Thymus (tissue), 11 donors: ENCODE results near the gene FRAS1. TPM values are rescaled to one million over a fixed set of nuclear protein-coding genes. Genes with fewer than 3 reads are reported as not detected.

Experiments used
- DNase-seq, 9 donors: peaks; one replicate each; pipeline ENCODE4 v3.0.0-alpha.2; 2013; ENCODE audit warnings: low spot score in 9 of 9, low read depth in 6 of 9, missing footprints in 1 of 9
- H3K27ac ChIP-seq, 2 donors: one replicate each; pipeline ENCODE4 v1.5.1; 2013; ENCODE audit warnings: control low read depth in 1 of 2, low read depth in 1 of 2, low read length in 1 of 2, mild to moderate bottlenecking in 1 of 2, moderate library complexity in 1 of 2
- H3K27me3 ChIP-seq, 2 donors: one replicate each; pipeline ENCODE4 v1.5.1; 2013; ENCODE audit warnings: low read length in 1 of 2; ENCODE audit not compliant: control insufficient read depth in 2 of 2, insufficient read depth in 1 of 2
- H3K36me3 ChIP-seq, 2 donors: one replicate each; pipeline ENCODE4 v1.5.1; 2013; ENCODE audit warnings: low read length in 1 of 2, mild to moderate bottlenecking in 1 of 2, moderate library complexity in 1 of 2; ENCODE audit not compliant: control insufficient read depth in 2 of 2, insufficient read depth in 2 of 2
- H3K4me1 ChIP-seq, 2 donors: one replicate each; pipeline ENCODE4 v1.5.1; 2013; ENCODE audit warnings: low read length in 2 of 2; ENCODE audit not compliant: control insufficient read depth in 2 of 2, insufficient read depth in 2 of 2
- H3K4me3 ChIP-seq, 2 donors: one replicate each; pipeline ENCODE4 v1.5.1; 2013; ENCODE audit warnings: low read length in 2 of 2, control low read depth in 1 of 2, mild to moderate bottlenecking in 1 of 2
- H3K9me3 ChIP-seq, 2 donors: one replicate each; pipeline ENCODE4 v1.5.1; 2013; ENCODE audit warnings: low read length in 1 of 2, mild to moderate bottlenecking in 1 of 2; ENCODE audit not compliant: control insufficient read depth in 2 of 2, insufficient read depth in 1 of 2
- WGBS: extraction: QIAGEN DNeasy Blood & Tissue Kit; methylation state at CpG from one replicate; pipeline ENCODE4 v1.1.7; 2013; 5-methylcytosine and 5-hydroxymethylcytosine counted together
- polyA plus RNA-seq: library from polyadenylated mRNA; stranded (reverse); fragments of 200-250 nt; gene quantifications from one replicate; pipeline ENCODE4 v1.2.3, GENCODE V29; 2013
- total RNA-seq: library from RNA; stranded (reverse); fragments of 120-200 nt; gene quantifications from one replicate; pipeline ENCODE4 v1.2.4, GENCODE V29; 2013
- donor health status: healthy.

Gene FRAS1
- total and polyA plus RNA-seq, 2 donors, result 1.0 to 1.6 TPM

DNA sequence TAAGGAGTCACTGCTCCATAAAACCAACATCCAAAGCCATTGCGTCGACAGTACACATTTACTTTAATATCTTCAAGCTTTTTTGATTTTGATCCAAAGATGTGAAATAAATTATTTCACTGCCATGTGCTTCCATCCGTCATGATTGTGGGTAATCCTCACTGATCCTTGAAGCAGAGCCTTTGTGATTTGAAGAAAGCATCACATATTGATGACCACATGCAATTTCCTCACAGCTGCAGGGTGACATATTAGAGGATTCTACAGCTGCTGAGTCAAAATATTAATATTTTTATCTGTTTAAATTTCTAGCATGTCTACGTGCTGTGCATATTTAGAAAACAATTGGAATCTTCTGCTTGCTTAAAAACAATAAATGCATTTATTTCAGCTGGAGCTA lies 297.7 kb downstream of the FRAS1 start:
- no peaks in the 10 kb centered on the region for H3K36me3 ChIP-seq
- 96% methylated on average over 4 of the region's 4 CpGs for WGBS
- DNase-seq, result no peak
- no peaks in the 10 kb centered on the region for H3K9me3 ChIP-seq
- no peak overlapping the region for H3K27ac ChIP-seq
- no peaks in the 10 kb centered on the region for H3K27me3 ChIP-seq
- no peaks in the 10 kb centered on the region for H3K4me1 ChIP-seq
- H3K4me3 ChIP-seq, result no peak overlapping the region

GRCh38 chr4:78355306-78355705 lies 298.2 kb downstream of the FRAS1 start:
- Histone ChIP-seq H3K36me3 (no peaks in the 10 kb centered on the region), H3K27ac (no peak overlapping the region), H3K9me3 (no peaks in the 10 kb centered on the region), H3K4me1 (no peaks in the 10 kb centered on the region), H3K27me3 (no peaks in the 10 kb centered on the region), H3K4me3 (no peak overlapping the region)
- WGBS, result 98% methylated on average over 3 of the region's 3 CpGs
- no peak for DNase-seq

- H3K9me3 ChIP-seq, result no peaks in the 10 kb centered on the region
- H3K4me3 ChIP-seq, result no peak overlapping the region
- no peak for DNase-seq
- H3K36me3 ChIP-seq, result no peaks in the 10 kb centered on the region
- WGBS, result 90% methylated on average over 2 of the region's 2 CpGs
- H3K27ac ChIP-seq, result no peak overlapping the region
- no peaks in the 10 kb centered on the region for H3K4me1 ChIP-seq
- no peaks in the 10 kb centered on the region for H3K27me3 ChIP-seq
Observed at GRCh38 chr4:78356251-78356786, 299.2 kb downstream of the FRAS1 start.

GRCh38 chr4:78357122-78357521 lies 300.0 kb downstream of the FRAS1 start:
- no peak overlapping the region for H3K4me3 ChIP-seq
- H3K9me3 ChIP-seq, result no peaks in the 10 kb centered on the region
- WGBS, result 89% methylated on average over 1 of the region's 1 CpG
- no peak overlapping the region for H3K27ac ChIP-seq
- H3K27me3 ChIP-seq, result no peaks in the 10 kb centered on the region
- DNase-seq, result no peak
- H3K4me1 ChIP-seq, result no peaks in the 10 kb centered on the region
- no peaks in the 10 kb centered on the region for H3K36me3 ChIP-seq

DNA sequence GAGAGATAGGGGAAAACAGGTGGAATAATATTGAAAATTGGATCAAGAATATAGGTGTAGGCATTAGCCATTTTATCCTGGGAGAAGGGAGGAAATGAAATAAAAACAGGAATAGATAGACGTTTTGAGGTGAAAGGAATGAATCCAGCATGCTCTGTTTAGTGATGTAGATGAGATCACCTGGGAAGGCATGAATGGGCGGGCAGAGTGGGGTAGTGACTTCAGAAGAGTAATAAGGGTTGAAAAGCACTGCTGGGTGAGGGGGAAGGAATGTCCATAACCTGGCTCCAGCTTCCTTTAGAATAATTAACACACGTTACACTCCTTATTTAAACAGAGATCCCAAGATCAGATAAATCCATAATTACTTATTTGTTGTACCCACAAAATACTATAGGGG lies 303.3 kb downstream of the FRAS1 start:
- H3K36me3 ChIP-seq, result no peaks in the 10 kb centered on the region

GRCh38 chr4:78361621-78362120 lies 304.5 kb downstream of the FRAS1 start:
- Histone ChIP-seq H3K4me3 (no peak overlapping the region), H3K27me3 (no peaks in the 10 kb centered on the region), H3K27ac (no peak overlapping the region), H3K4me1 (no peaks in the 10 kb centered on the region), H3K36me3 (no peaks in the 10 kb centered on the region), H3K9me3 (no peaks in the 10 kb centered on the region)
- 75% methylated on average over 4 of the region's 4 CpGs for WGBS
- DNase-seq, result no peak

More for the DNA sequence above, 303.3 kb downstream of the FRAS1 start:
- no peaks in the 10 kb centered on the region for H3K4me1 ChIP-seq
- no peaks in the 10 kb centered on the region for H3K27me3 ChIP-seq
- H3K9me3 ChIP-seq, result no peaks in the 10 kb centered on the region
- no peak overlapping the region for H3K4me3 ChIP-seq
- DNase-seq, result no peak
- no peak overlapping the region for H3K27ac ChIP-seq
- WGBS, result 69% methylated on average over 3 of the region's 3 CpGs

GRCh38 chr4:78362310-78362709 lies 305.2 kb downstream of the FRAS1 start:
- Histone ChIP-seq H3K9me3 (no peaks in the 10 kb centered on the region), H3K36me3 (no peaks in the 10 kb centered on the region), H3K4me3 (no peak overlapping the region), H3K27ac (no peak overlapping the region), H3K27me3 (no peaks in the 10 kb centered on the region), H3K4me1 (no peaks in the 10 kb centered on the region)
- WGBS, result 99% methylated on average over 6 of the region's 6 CpGs
- DNase-seq, result no peak

DNA sequence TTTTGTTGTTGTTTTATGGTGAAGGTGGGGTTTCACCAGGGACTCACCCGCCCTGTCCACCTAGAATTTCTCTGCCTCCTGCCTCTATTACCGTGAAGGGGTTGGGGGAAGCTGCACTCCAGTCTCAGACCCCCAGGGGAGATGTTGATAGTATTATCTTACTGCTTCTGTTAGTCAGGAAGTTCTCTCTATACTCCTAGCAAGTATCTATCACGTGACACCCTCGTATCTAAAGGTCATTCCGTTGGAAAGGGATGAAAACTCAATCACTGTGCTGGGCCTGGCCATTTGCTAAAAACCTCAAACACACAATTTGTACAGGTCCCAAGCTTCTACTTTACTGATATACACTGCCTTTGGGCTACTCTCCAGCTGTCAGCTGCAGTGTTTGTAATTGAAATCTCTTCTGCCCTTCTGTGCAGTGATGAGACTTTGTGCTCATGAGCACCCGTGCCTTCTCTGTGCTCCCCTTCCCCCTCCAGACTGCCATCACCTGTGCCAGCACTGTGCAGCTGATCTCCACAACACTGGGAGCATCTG lies 306.0 kb downstream of the FRAS1 start:
- no peak for DNase-seq
- WGBS, result 77% methylated on average over 6 of the region's 6 CpGs
- Histone ChIP-seq H3K27me3 (no peaks in the 10 kb centered on the region), H3K9me3 (no peaks in the 10 kb centered on the region), H3K4me1 (no peaks in the 10 kb centered on the region), H3K36me3 (no peaks in the 10 kb centered on the region), H3K4me3 (no peak overlapping the region), H3K27ac (no peak overlapping the region)

GRCh38 chr4:78369679-78370078 lies 312.6 kb downstream of the FRAS1 start:
- H3K36me3 ChIP-seq, result no peaks in the 10 kb centered on the region
- 87% methylated on average over 4 of the region's 4 CpGs for WGBS

More at GRCh38 chr4:78369679-78370078, 312.6 kb downstream of the FRAS1 start:
- no peaks in the 10 kb centered on the region for H3K4me1 ChIP-seq
- no peaks in the 10 kb centered on the region for H3K9me3 ChIP-seq
- H3K27ac ChIP-seq, result no peak overlapping the region
- H3K4me3 ChIP-seq, result no peak overlapping the region
- no peak for DNase-seq
- H3K27me3 ChIP-seq, result no peaks in the 10 kb centered on the region
